ENCODE results near the gene GFI1B.
"Not testable (repeated sequence)": the region's sequence is repeated elsewhere in the genome, so short reads cannot be mapped to it uniquely, and the experiment has no call there.

Gene GFI1B

DNA sequence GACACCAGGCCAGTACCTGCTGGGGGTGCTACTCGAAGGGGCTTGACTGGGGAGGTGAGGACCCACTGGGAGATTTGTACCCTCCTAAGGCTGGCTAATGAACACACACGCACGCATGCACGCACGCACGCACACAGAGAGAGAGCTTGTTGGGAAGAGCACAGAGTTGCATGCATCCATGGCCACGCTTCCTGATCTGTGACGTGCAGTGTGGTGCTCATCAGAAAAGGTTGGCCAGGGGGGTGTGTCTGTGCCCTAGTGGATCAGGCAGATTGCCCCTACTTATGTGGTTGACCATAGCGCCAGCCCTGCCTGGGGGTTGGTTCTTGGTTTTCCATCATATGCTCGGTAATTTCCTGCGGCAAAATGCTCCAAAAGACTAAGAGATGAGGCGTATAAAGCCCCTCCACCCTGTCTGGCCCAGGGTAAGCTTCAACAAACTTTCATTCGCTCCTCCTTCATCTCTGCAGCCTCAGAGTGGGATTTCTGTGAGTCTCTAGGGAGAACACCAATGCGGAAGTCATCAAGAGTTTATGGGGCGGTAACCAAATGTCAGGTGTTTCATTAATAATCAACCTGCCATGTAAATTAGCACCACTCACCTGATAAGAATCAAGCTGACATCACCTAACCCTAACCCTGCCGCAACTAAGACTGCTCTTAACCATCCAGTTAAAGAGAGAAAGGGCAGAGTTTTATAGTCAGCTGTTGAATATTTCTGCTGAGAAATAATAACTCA is 8.0 kb upstream of the GFI1B start:
- DNase-seq = no peak

DNA sequence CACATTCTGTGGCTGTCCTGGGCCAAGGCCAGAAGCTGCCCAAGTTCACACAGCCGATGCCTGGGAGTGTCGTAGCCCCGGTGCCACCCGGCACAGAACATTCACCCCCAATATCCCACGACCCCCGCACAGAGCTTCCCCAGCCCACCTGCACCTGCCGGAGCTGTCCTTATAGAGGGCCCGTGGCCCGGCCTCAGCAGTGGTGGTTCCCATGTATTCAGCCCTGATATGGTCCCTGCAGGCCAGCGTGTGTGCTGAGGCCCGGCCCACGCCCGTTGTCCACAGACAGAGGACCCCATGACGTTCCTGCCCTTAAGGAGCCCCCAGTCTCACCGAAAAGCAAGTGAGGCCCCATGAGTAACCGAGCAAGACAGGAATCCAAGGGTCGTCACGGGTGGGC is 5.3 kb upstream of the GFI1B start:
- DNase-seq = no peak

GRCh38 chr9:132973713-132974112 is 4.8 kb upstream of the GFI1B start:
- DNase-seq = no peak

- DNase-seq = no peak
Measured at GRCh38 chr9:132975961-132976360, 2.5 kb upstream of the GFI1B start.

- DNase-seq = no peak
Measured at GRCh38 chr9:132976571-132976970, 1.9 kb upstream of the GFI1B start.

DNA sequence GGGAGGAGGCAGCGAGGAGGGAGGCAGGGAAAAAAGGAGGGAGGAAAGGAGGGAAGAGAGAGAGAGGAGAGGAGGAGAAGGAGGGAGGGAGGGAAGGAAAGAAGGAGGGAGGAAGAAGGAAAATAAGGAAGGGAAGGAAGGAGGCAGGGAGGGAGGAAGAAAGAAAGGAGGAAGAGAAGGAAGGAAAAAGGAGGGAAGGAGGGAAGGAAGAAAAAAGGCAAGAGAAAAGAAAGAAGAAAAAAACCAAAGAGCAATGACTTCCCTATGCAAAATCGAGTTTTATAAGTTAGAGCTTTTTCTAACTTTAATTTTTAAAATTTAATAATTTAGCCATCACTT is 413 bp upstream of the GFI1B start:
- DNase-seq = no peak

DNA sequence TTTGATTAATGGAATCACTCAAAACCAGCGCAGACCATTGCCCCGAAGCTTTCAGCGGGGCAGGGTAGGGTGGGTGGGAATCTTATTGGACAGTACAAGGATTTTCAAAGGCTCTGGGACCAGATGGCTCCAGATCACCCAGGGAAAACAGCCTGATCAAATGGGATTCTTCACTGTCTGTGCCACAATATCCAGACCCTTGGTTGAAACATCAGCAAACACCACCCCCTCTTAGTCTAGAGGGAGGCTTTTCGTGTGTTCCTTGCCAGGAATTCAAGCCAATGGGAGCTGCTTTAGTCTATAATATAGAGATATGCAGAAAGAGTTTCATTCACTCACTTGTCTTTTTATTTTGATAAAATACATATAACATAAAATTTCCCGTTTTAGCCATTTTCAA is 1.7 kb downstream of the GFI1B start:
- DNase-seq = no peak

DNA sequence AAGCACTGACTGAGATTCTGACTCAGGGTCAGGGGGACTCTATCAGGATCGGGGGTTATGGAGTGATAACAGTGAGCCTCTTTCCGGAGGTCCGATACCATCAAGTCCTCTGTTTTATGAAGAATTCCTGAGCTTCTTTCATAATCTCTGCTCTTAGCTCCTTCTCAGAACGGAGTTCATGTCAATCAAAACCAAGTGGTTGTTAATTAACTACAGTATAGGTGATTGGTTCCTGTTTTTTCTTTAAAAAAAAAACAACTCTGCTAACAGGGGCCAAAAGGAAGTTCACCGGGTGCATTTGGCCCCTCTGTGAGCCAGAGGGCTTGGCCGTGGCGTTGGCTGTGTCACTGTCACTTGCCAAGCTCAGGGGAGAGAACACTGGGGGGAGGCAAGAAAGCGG is 4.0 kb downstream of the GFI1B start:
- DNase-seq = no peak

DNA sequence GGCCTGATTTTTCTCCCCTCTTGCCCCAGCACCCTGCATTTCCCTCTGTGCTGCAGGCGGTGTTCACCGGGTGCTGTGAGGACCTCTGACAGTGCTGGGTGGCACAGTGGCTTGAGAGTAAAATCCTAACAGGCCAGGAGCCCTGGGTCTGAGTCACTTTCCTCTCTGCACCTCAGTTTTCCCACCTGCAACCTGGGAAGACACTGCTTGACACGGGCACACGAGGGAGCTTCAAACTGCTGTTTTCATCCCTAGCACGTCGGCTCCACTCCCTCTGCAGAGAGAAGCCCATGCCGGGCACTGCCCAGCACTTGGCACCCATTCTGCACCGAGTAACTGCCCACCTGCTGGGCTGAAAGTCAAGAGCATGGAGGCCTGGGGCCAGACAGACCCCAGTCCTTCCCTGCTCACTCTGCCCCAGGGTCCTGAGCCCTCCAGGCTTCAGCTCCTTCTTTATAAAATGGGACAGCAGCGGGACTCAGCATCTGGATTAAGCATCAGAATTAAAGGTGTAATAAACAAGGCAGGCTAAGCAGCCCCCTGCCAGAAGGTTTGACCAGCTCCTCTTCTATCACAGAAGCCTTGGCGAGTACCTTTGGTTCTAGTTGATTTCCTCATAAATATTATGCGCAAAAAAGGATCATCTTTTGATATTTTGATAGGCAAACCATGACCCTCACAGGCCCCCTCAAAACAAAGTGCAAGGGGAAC is 5.2 kb downstream of the GFI1B start:
- DNase-seq = no peak

GRCh38 chr9:132984202-132985070 is 5.9 kb downstream of the GFI1B start:
- DNase-seq = no peak

GRCh38 chr9:132985071-132985350 is 6.5 kb downstream of the GFI1B start:
- DNase-seq = no peak

- DNase-seq = no peak
Measured at GRCh38 chr9:132985489-132985888, 7.0 kb downstream of the GFI1B start.

DNA sequence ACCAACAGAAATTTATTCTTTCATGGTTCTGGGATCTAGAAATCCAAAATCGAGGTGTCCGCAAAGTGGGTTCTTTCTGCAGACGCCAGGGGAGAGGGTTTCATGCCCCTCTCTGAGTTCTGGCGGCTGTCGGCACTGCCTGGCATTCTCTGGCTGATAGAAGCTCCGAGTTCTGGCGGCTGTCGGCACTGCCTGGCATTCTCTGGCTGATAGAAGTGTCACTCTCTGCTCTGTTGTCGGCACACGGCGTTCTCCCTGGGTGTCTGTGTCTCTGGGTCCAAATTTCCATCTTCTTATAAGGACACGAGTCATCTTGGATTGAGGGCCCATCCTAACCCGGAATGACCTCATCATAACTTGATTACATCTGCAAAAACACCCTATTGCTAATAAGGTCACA is 7.6 kb downstream of the GFI1B start:
- DNase-seq = no peak

DNA sequence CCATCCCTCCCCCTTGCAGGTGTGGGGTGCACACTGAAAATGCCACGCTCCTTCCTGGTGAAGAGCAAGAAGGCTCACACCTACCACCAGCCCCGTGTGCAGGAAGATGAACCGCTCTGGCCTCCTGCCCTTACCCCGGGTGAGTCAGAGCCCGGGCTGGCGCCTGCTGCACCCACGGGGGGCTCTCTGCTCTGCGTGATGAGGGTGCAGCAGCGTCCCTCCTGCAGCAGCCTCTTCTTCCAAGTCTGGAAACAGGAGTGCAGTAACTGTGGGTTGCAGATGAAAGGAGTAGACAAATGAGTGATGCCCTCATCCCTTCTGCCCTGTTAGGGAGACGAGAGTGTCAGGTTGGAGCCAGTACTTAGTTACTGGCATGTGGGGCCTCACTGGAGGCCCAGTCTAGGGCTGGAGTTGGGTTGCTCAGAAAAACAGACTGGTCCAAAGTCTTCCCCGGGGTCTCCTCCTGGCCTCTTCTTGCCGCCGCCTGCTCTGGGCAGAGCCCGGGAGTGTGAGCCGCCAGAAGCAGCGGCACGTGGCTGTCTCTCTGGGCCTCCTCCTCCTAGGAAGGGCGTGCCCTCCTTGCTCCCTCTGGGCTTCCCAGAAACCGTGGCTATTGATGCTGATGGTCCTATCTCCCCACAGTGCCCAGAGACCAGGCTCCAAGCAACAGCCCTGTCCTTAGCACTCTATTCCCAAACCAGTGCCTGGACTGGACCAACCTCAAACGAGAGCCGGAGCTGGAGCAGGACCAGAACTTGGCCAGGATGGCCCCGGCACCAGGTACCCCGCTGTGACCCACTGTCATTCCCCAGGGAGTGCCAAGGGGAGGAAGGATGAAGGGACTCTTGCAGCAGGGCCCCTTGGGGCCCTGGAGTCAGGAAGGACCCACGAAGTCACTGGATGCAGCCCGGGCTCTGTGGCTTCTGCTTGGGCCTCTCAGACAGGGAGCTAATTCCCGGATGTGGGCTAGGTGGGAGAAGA is 8.4 kb downstream of the GFI1B start:
- DNase-seq = no peak

- no peak for DNase-seq
Measured at GRCh38 chr9:132988244-132989013, 9.9 kb downstream of the GFI1B start.

- DNase-seq = no peak
Measured at GRCh38 chr9:132989014-132989310, 10.5 kb downstream of the GFI1B start.

DNA sequence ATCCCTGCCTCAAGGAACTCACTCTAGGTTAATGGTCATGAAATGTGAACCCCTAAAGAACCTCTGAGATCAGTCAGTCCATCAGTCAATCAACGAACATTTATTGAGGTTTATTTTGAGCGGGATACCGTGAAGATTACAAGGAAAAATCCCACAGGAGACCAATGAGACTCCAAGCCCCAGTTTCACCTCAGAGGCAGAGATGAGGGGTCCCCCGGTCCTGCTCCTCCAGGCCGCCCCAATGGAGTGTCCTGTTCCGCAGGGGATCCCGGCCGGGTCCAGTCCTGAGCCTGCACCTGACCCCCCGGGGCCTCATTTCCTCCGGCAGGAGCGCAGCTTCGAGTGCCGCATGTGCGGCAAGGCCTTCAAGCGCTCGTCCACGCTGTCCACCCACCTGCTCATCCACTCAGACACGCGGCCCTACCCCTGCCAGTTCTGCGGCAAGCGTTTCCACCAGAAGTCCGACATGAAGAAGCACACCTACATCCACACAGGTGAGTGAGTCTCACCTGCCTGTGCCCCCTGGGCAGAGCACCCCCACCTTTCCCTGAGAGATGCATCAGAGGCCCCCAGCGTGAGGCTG is 11.0 kb downstream of the GFI1B start:
- DNase-seq = no peak

GRCh38 chr9:132989998-132990557 is 11.6 kb downstream of the GFI1B start:
- DNase-seq = not testable (repeated sequence)

DNA sequence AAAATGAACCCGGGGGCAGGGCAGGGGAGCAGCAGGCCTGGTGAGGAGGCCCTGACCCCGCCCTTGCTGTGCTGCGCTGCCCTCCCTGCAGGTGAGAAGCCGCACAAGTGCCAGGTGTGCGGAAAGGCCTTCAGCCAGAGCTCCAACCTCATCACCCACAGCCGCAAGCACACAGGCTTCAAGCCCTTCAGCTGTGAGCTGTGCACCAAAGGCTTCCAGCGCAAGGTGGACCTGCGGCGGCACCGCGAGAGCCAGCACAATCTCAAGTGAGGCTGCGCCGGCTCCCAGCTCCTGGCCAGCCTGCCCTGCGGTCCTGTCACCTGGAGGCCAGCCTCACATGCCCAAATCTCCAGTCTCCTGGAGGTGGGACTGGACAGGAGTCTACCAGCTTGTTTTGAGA is 12.3 kb downstream of the GFI1B start:
- no peak for DNase-seq

DNA sequence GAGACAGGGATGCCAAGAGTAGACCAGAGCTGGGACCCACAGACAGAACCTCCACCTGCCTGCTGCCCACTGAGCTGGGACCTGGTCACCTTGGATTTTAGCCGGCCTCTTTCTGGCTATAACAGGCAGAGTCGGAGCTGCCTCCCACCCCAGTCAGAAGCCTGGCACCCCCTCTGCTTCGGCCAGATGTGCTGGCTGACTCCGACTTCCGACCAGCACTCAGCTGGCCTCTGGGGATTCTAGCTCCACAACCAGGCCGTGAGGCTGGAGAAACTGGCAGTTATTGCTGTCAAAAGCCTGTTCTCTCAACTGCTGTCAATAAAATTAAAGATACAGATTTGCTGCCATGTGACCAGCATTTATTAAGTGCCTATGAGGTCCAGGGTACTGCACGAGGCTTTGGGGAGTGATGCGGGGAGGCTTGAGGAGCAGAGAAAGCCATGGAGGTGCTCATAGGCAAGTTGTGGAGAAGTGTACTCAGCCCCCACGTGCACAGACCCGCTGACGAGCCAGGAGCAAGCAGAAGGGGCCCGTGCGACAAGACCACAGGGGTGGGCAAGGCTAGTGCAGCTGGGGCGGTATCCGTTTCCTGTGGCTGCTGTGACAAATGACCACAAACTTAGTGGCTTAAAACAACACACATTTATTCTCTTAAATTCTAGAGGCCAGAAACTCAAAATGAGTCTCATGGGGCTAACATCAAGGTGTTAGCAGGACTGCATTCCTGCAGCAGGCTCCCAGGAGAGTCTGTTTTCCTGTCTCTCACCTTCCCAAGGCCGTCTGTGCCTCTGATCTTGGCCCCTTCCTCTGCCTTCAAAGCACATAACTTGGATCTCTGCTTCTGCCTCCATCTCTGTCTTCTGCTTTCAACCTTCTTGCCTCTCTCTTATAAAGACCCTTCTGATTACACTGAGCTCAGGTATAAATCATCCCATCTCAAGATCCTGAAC is 13.1 kb downstream of the GFI1B start:
- no peak for DNase-seq

All from stimulated activated CD4-positive, alpha-beta T cell treated with anti-CD3 and anti-CD28 coated beads, Interleukin-4, amount 100 ng/mL, for 1 hour (primary cell).